GM12891 (cell line): Measurements from ENCODE around the gene TTC27.

Experiments
- DNase-seq: peaks from one replicate; pipeline ENCODE4 v3.0.0; 2011; ENCODE audit warnings: low spot score; ENCODE audit not compliant: insufficient read length
- FAIRE-seq: peaks from 2 replicates; lab custom pipeline; 2011; peaks lifted over from hg19 to GRCh38; lab: Jason Lieb, UNC
- PAX5 ChIP-seq: IDR thresholded peaks from 2 replicates; pipeline ENCODE4 v1.6.1; 2011; ENCODE audit warnings: low read length, moderate library complexity, mild to moderate bottlenecking; ENCODE audit not compliant: insufficient read depth, severe bottlenecking
- POLR2A ChIP-seq: IDR thresholded peaks from 2 replicates; pipeline ENCODE4 v1.6.1; 2011; ENCODE audit warnings: low read depth, low read length, control low read depth
- POLR2AphosphoS5 ChIP-seq: IDR thresholded peaks from 2 replicates; pipeline ENCODE4 v1.6.1; 2011; ENCODE audit warnings: low read depth, low read length, control low read depth
- POU2F2 ChIP-seq: IDR thresholded peaks from 2 replicates; pipeline ENCODE4 v1.6.1; 2011; ENCODE audit warnings: low read depth, mild to moderate bottlenecking, control low read depth, low read length, moderate library complexity
- SPI1 ChIP-seq: IDR thresholded peaks from 2 replicates; pipeline ENCODE4 v1.6.1; 2011; ENCODE audit warnings: low read depth, low read length, control low read depth
- TAF1 ChIP-seq: IDR thresholded peaks from 2 replicates; pipeline ENCODE4 v1.6.1; 2011; ENCODE audit warnings: low read depth, low read length, control low read depth

Gene TTC27

DNA sequence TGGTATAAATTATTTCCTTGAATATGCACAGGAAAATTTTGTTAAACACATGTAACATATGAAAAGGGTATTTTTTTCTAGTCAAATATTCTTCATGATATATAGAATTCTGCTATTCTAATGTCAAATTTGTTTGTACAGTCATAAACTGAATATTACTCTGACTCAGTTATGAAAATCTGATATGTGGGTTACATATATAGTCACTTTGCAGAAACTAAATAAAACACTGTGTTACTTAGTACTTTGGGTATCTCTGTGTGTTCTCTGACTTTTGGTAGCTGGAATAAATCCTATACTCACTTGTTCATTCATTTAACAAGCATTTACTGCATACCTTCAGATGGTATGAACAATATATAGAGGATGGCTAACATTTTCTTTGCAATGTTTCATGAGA, 159.4 kb downstream of the TTC27 start:
- FAIRE-seq (no peak), DNase-seq (no peak)
- no peak for TF ChIP-seq PAX5
- no peak for TF ChIP-seq POU2F2
- no peak for TF ChIP-seq TAF1
- no peak for TF ChIP-seq POLR2A
- TF ChIP-seq SPI1: no peak
- no peak for TF ChIP-seq POLR2AphosphoS5

DNA sequence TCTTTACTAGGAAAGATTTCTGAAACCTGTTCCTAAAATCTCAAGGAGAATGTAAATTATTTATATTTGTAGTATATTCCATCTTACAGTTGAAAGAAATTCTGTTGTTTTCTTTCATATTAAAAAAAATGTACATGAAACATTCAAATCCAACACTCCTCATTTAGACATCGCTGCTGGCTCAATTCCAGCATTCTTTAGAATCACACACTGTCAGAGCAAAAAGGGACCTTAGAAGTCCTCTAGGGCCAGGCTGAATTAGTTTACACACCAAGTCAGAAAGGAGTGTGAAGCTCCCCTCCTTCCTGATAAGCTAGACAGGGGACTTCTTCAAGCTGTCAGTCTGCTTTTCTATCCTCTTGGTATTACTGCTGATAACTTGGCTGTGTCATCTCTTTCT, 160.3 kb downstream of the TTC27 start:
- FAIRE-seq: peak; percentile 26
- DNase-seq: no peak
- TF ChIP-seq TAF1: no peak
- TF ChIP-seq POU2F2: no peak
- TF ChIP-seq PAX5: no peak
- TF ChIP-seq POLR2A: no peak
- no peak for TF ChIP-seq POLR2AphosphoS5
- TF ChIP-seq SPI1: no peak

DNA sequence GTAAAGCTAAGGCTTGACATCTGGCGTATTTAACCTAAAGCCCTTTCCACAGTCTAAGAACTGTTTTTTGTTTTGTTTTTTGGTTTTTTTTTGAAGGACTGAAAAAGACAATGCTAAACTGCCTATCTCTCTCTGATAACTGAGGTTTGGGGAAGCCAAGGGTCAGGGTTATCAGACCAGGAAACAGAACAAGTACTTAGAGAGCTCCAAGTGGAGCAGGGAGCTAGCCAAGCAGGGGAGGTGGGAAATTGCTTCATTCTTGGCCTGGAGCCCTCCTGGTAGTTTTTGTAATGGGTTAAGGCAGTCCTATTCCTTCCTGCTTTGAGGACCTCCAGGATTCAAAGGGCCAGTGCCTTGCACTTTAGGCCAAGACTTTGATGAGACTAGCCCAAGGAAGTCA, 164.6 kb downstream of the TTC27 start:
- DNase-seq (no peak), FAIRE-seq (no peak)
- no peak for TF ChIP-seq POLR2A
- no peak for TF ChIP-seq POU2F2
- no peak for TF ChIP-seq SPI1
- no peak for TF ChIP-seq TAF1
- TF ChIP-seq PAX5: no peak
- no peak for TF ChIP-seq POLR2AphosphoS5

DNA sequence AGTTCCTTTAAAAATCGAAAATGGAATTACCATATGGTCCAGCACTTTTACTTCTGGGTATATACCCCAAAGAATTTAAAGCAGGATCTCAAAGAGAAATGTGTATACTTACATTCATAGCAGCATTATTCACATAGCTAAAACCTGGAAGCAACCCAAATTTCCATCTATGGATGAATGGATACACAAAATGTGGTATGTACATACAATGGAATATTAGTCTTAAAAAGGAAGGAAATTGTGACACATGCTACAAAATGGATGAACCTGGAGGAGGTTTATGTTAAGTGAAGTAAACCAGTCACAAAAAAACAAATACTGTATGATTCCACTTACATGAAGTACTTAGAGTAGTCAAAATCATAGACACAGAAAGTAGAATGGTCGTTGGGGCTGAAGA, 171.0 kb downstream of the TTC27 start:
- DNase-seq (no peak), FAIRE-seq (no peak)
- TF ChIP-seq POLR2AphosphoS5 (no peak), POLR2A (no peak), SPI1 (no peak), POU2F2 (no peak), PAX5 (no peak), TAF1 (no peak)

DNA sequence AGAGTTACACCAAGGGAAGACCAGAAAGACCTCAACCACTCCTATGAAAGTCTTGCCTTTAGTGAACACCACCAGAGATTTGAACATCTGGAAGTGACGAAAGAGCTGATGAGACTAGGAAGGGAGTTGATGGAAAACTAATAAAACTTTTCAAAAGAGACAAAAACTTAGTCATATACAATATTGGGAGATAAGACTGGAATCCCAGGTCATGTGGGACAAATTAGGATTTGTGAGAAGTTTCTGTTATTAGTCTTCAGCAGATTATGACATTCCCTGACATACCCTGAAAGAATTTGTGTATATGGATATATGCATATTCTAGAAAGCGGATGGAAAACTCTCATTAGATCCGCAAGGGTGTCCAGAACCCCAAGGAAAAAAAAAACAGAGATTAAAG, 173.9 kb downstream of the TTC27 start:
- DNase-seq: no peak
- FAIRE-seq: no peak
- no peak for TF ChIP-seq PAX5
- no peak for TF ChIP-seq POLR2A
- no peak for TF ChIP-seq SPI1
- TF ChIP-seq TAF1: no peak
- no peak for TF ChIP-seq POLR2AphosphoS5
- no peak for TF ChIP-seq POU2F2

DNA sequence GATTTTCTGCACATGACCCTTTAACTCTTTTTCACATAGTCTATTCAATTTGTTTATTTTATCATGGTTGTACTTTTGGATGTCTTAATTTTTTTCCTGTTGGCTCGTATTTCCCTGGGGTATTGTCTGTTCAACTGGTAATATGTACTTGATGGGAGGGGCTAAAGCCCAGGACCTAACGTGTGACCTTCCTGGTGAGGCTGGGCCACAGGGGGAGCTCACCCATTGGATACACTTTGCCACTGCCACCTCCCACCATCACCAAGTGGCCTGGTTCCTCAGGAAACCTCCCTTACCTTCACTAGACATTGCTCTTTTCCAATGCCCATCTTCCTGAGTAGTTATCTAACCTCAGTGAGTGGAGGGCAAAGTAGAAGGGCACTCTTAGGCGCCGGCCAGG, 175.0 kb downstream of the TTC27 start:
- FAIRE-seq (no peak), DNase-seq (no peak)
- TF ChIP-seq TAF1: no peak
- no peak for TF ChIP-seq POLR2A

DNA sequence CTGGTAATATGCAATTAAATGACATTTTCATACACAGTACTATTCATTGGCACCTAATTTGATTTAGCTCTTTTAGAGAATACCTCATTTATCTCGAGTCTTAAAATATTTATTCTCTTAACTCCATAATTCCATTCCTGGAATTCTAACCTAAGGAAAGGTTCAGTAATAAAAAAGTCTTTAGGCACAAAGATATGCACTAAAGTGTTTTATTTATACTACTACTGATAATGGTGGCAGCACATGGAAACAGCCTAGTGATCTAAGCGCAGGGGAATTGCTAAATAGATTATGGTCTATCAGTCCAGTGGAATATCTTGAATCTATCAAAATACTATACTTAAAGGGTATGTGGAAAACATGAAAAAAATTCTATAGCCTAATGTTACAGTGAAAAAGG, 176.4 kb downstream of the TTC27 start:
- DNase-seq (no peak), FAIRE-seq (no peak)
- TF ChIP-seq TAF1 (no peak), POU2F2 (no peak), POLR2AphosphoS5 (no peak), PAX5 (no peak), POLR2A (no peak), SPI1 (no peak)

DNA sequence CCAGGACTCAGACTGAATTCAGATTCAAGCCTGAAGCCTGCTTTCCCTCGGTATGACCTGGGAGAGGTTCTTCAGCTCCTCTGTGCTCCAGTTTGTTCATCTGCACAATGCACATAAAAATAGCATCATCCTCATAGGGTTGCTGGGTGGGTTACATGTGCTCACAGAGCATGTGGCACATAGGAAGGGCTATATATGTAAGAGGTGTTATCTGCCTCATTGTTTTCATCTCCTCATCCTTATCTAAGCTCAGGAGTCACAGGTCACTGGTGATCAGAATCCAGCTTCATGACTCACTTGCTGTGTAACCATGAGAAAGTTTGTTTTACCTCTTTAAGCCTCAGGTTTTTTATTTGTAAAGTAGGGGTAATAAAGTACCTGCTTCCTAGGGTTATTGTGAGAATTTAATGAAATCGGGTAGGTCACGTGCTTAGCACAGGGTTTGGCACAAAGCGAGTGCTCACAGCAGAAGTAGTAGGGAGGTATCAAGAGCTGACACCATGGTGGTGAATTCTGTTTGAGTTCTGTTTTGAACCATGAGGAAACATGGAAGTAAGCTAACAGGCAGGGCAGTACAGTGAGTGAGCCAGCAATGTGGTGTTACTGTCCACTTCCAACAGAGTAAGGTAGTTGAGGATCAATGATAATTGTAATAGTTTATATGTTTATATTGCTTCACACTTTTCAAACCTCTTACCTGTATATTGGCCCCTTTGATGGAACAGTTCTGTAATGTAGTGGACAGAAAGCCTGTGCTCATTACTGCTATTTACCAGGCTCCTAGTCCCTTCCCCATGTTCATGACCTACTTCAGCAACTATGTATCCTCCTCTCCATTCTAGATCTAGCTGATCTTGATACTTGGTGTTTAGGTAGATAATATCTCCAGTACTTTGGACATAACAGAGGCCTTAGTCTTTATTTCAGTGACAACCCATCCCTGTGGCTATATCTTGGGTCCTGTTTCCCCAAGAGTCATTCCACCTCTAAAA, 177.6 kb downstream of the TTC27 start:
- TF ChIP-seq TAF1: no peak
- TF ChIP-seq POU2F2: no peak
- no peak for TF ChIP-seq PAX5
- no peak for TF ChIP-seq POLR2A
- TF ChIP-seq SPI1: no peak
- TF ChIP-seq POLR2AphosphoS5: no peak
- no peak for DNase-seq
- no peak for FAIRE-seq

DNA sequence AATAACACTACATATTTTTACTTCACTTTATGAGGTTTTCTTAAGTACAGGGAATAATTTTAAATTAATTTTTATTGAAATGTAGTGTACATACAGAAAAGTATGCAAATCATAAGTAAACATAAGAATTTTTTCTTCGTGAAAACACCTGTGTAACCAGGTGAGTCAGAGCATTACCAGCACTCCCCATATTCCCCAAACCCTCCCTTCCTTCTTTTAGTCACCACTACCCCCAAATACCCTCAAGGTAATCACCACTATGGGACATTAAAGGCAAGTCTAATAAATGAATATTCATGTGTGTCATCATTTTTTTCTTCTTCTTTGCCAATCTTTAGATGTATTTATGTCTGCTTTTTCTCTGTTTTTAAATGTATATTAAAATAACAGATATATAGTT, 179.0 kb downstream of the TTC27 start:
- no peak for TF ChIP-seq POLR2A
- no peak for TF ChIP-seq POU2F2
- no peak for TF ChIP-seq SPI1
- no peak for TF ChIP-seq PAX5
- no peak for TF ChIP-seq TAF1
- no peak for TF ChIP-seq POLR2AphosphoS5
- DNase-seq (no peak), FAIRE-seq (no peak)

DNA sequence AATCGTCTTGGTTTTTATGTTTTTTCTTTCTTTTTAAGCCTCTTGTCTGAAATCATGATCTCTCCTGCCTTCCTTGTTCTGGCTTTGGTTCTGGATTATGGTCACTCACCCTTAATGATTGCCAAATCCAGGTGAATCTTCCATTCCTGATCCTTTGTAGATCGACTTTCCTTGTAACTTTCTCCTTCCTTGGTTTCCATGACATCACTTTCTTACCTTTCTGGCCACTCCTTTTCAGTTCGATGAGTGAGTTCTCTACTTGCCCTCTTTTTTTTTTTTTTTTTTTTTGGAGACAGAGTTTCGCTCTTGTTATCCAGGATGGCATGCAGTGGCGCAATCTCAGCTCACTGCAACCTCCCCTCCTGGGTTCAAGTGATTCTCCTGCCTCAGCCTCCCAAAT, 179.8 kb downstream of the TTC27 start:
- DNase-seq (no peak), FAIRE-seq (no peak)

More for the DNA sequence above, 179.8 kb downstream of the TTC27 start:
- TF ChIP-seq POLR2AphosphoS5: no peak
- TF ChIP-seq POU2F2: no peak
- TF ChIP-seq TAF1: no peak
- TF ChIP-seq PAX5: no peak
- TF ChIP-seq SPI1: no peak
- no peak for TF ChIP-seq POLR2A
